Activated T-cell treated with anti-CD3 and anti-CD28 coated beads for 1 hour (primary cell): ENCODE measurements around the gene TREML1.
"Not testable (repeated sequence)": the region's sequence is repeated elsewhere in the genome, so short reads cannot be mapped to it uniquely, and the experiment has no call there.

ENCODE experiments used
- DNase-seq: peaks from one replicate; pipeline ENCODE4 v3.0.0-alpha.2; 2020; ENCODE audit warnings: low read depth

Gene TREML1

GRCh38 chr6:41153992-41154625 lies at the start of gene TREML1:
TREML1 (minus strand) TSS chr6:41154347; CDS start chr6:41154288, 59 bp downstream.
- DNase-seq, result no peak

- DNase-seq, result no peak
Observed at GRCh38 chr6:41201764-41202173, 47.6 kb upstream of the TREML1 start.

GRCh38 chr6:41200901-41201763 lies 47.0 kb upstream of the TREML1 start, which contains the start of gene TREML2:
TREML2 (minus strand) TSS chr6:41201149; CDS start chr6:41201008, 141 bp downstream.
- DNase-seq, result peak; percentile 6

- DNase-seq, result peak; percentile 24
Observed at GRCh38 chr6:41200296-41200900, 46.3 kb upstream of the TREML1 start.

GRCh38 chr6:41199552-41200246 lies 45.6 kb upstream of the TREML1 start:
- no peak for DNase-seq

- DNase-seq, result no peak
Observed at GRCh38 chr6:41197234-41197633, 43.1 kb upstream of the TREML1 start.

- no peak for DNase-seq
Observed at GRCh38 chr6:41194386-41194785, 40.2 kb upstream of the TREML1 start.

GRCh38 chr6:41193884-41194283 lies 39.7 kb upstream of the TREML1 start:
- DNase-seq, result no peak

- DNase-seq, result no peak
Observed at GRCh38 chr6:41193171-41193734, 39.1 kb upstream of the TREML1 start.

GRCh38 chr6:41191569-41191968 lies 37.4 kb upstream of the TREML1 start:
- DNase-seq, result peak; percentile 12

- no peak for DNase-seq
Observed at GRCh38 chr6:41190791-41191190, 36.6 kb upstream of the TREML1 start.

- no peak for DNase-seq
Observed at GRCh38 chr6:41189967-41190366, 35.8 kb upstream of the TREML1 start.

- DNase-seq, result not testable (repeated sequence)
Observed at GRCh38 chr6:41189046-41189445, 34.9 kb upstream of the TREML1 start.

- DNase-seq, result no peak
Observed at GRCh38 chr6:41187924-41188886, 34.1 kb upstream of the TREML1 start.

- DNase-seq, result no peak
Observed at GRCh38 chr6:41186031-41186562, 31.9 kb upstream of the TREML1 start.

- DNase-seq, result no peak
Observed at GRCh38 chr6:41184761-41185160, 30.6 kb upstream of the TREML1 start.

GRCh38 chr6:41182069-41183034 lies 28.2 kb upstream of the TREML1 start:
- peak; percentile 26 for DNase-seq

- no peak for DNase-seq
Observed at GRCh38 chr6:41181566-41181965, 27.4 kb upstream of the TREML1 start.

GRCh38 chr6:41179163-41179562 lies 25.0 kb upstream of the TREML1 start:
- DNase-seq, result no peak
